HepG2 (cell line): Measurements from ENCODE around the gene ZNF764. TPM values are rescaled to one million over a fixed set of nuclear protein-coding genes. Genes with fewer than 3 reads are reported as not detected.

Source experiments
- CC2D1A ChIP-seq: sonication (generic); formaldehyde crosslinking; IDR thresholded peaks from 2 replicates; pipeline ENCODE4 v1.8.1; 2023; ENCODE audit warnings: mild to moderate bottlenecking, missing genetic modification reagents
- ERF ChIP-seq: IDR thresholded peaks from 2 replicates; pipeline ENCODE4 v1.6.1; 2018; ENCODE audit warnings: missing biosample characterization, missing genetic modification reagents
- HOXD1 ChIP-seq: sonication (generic); formaldehyde crosslinking; IDR thresholded peaks from 2 replicates; pipeline ENCODE4 v1.5.0; 2020; ENCODE audit warnings: missing genetic modification reagents
- LRRFIP1 ChIP-seq: sonication (generic); formaldehyde crosslinking; conservative IDR thresholded peaks from 2 replicates; pipeline ENCODE4 v1.4.0; 2020; ENCODE audit warnings: missing genetic modification reagents
- MXD1 ChIP-seq: sonication (generic); formaldehyde crosslinking; IDR thresholded peaks from 2 replicates; pipeline ENCODE4 v1.4.0; 2020; ENCODE audit warnings: mild to moderate bottlenecking, missing genetic modification reagents
- NCOR1 ChIP-seq: fragments of 200-600 bp; sonication (generic); IDR thresholded peaks from 2 replicates; pipeline ENCODE4 v1.7.0; 2017; ENCODE audit warnings: antibody characterized with exemption, low read length, borderline replicate concordance
- RAD51 ChIP-seq: fragments of 450-650 bp; IDR thresholded peaks from 2 replicates; pipeline ENCODE4 v1.6.1; 2016; ENCODE audit warnings: borderline replicate concordance
- TARDBP ChIP-seq: sonication (generic); formaldehyde crosslinking; IDR thresholded peaks from 2 replicates; pipeline ENCODE4 v1.8.0; 2022; ENCODE audit warnings: mild to moderate bottlenecking, missing genetic modification reagents
- ZC3H13 ChIP-seq: sonication (generic); formaldehyde crosslinking; IDR thresholded peaks from 2 replicates; pipeline ENCODE4 v1.8.1; 2023; ENCODE audit warnings: mild to moderate bottlenecking, missing genetic modification reagents, moderate library complexity
- ZNF121 ChIP-seq: sonication (generic); formaldehyde crosslinking; IDR thresholded peaks from 2 replicates; pipeline ENCODE4 v1.5.0; 2020; ENCODE audit warnings: mild to moderate bottlenecking, missing genetic modification reagents
- ZNF354B ChIP-seq: sonication (generic); formaldehyde crosslinking; IDR thresholded peaks from 2 replicates; pipeline ENCODE4 v1.8.0; 2022; ENCODE audit warnings: mild to moderate bottlenecking, missing genetic modification reagents
- ZNF670 ChIP-seq: sonication (generic); formaldehyde crosslinking; IDR thresholded peaks from 2 replicates; pipeline ENCODE4 v1.8.0; 2022; ENCODE audit warnings: mild to moderate bottlenecking, missing genetic modification reagents, borderline replicate concordance
- ZNF703 ChIP-seq: sonication (generic); formaldehyde crosslinking; IDR thresholded peaks from 2 replicates; pipeline ENCODE4 v1.5.1; 2020; ENCODE audit warnings: missing genetic modification reagents, mild to moderate bottlenecking, moderate library complexity, borderline replicate concordance
- ZNF761 ChIP-seq: sonication (generic); formaldehyde crosslinking; conservative IDR thresholded peaks from 2 replicates; pipeline ENCODE4 v1.4.0; 2020; ENCODE audit warnings: mild to moderate bottlenecking, missing genetic modification reagents
- polyA plus RNA-seq, 8 experiments: library from polyadenylated mRNA; depleted of rRNA in 3 of 8; stranded (reverse) in 7 of 8; unstranded in 1 of 8; fragments of >200 nt; fragmentation: Illumina TruSeq in 4 of 8; extraction: Trizol in 4 of 8; gene quantifications; 2 replicates each; pipeline versions ENCODE4 v1.2.1 to v1.2.3, GENCODE V29; 2011 to 2016; ENCODE audit warnings: low read depth in 4 of 8, missing spikeins in 1 of 8, mixed read lengths in 1 of 8; ENCODE audit not compliant: insufficient read depth in 1 of 8
- total RNA-seq, 5 experiments: library from RNA; depleted of rRNA; stranded (reverse); fragments of >200 nt; fragmentation: Illumina TruSeq; extraction: Trizol; gene quantifications; 2 replicates each; pipeline ENCODE4 v1.2.3, GENCODE V29; 2016; ENCODE audit warnings: low read depth in 1 of 5
- TF ChIP-seq, protein P1 (sequence below), 2 experiments: fragments of 450-650 bp in 1 of 2; sonication (generic) in 1 of 2; formaldehyde crosslinking in 1 of 2; IDR thresholded peaks; 2 replicates each; pipeline versions ENCODE4 v1.6.1 to v1.8.0; 2016 to 2022; ENCODE audit warnings: antibody characterized with exemption in 1 of 2, mild to moderate bottlenecking in 1 of 2, missing genetic modification reagents in 1 of 2
- TF ChIP-seq, protein P2 (sequence below): sonication (generic); formaldehyde crosslinking; IDR thresholded peaks from 2 replicates; pipeline ENCODE4 v1.8.1; 2022; ENCODE audit warnings: mild to moderate bottlenecking, missing genetic modification reagents

The ZNF764 gene
- total and polyA plus RNA-seq, 2 of the 13 experiments (the other 11 are each of a cell fraction or from before 2014, with no cell fraction given) = 4.1 to 9.1 TPM

DNA sequence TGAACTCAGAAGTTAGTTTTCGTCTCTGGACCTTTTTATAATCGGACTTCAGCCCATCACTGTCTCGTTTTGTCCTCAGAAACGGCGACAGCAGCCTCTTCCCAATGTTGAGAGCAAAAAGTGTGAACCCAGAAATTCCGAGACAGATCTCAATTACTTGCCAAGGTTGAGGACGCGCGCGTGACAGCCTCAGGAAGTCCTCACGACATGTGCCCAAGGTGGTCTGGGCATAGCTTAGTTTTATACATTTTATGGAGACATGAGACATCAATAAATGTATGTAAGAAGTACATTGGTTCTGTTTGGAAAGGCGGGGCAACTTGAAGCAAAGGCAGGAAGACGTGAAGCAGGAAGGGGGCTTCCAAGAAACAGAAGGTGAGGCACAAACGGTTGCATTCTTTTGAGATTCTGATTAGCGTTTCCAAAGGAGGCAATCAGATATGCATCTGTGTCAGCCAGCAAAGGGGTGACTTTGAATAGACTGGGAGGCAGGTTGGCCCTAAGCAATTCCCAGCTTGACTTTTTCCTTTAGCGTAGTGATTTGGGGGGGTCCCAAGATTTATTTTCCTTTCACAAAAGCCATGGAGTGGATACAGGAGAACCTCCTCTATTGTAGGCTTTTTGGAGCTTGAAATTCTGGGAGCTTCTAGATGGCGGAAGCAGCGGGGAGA lies 22.9 kb downstream of the ZNF764 start (continued):
- TF ChIP-seq, protein P1, sequence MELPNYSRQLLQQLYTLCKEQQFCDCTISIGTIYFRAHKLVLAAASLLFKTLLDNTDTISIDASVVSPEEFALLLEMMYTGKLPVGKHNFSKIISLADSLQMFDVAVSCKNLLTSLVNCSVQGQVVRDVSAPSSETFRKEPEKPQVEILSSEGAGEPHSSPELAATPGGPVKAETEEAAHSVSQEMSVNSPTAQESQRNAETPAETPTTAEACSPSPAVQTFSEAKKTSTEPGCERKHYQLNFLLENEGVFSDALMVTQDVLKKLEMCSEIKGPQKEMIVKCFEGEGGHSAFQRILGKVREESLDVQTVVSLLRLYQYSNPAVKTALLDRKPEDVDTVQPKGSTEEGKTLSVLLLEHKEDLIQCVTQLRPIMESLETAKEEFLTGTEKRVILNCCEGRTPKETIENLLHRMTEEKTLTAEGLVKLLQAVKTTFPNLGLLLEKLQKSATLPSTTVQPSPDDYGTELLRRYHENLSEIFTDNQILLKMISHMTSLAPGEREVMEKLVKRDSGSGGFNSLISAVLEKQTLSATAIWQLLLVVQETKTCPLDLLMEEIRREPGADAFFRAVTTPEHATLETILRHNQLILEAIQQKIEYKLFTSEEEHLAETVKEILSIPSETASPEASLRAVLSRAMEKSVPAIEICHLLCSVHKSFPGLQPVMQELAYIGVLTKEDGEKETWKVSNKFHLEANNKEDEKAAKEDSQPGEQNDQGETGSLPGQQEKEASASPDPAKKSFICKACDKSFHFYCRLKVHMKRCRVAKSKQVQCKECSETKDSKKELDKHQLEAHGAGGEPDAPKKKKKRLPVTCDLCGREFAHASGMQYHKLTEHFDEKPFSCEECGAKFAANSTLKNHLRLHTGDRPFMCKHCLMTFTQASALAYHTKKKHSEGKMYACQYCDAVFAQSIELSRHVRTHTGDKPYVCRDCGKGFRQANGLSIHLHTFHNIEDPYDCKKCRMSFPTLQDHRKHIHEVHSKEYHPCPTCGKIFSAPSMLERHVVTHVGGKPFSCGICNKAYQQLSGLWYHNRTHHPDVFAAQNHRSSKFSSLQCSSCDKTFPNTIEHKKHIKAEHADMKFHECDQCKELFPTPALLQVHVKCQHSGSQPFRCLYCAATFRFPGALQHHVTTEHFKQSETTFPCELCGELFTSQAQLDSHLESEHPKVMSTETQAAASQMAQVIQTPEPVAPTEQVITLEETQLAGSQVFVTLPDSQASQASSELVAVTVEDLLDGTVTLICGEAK (IDR thresholded peaks at IDR 0.05) = no peak
- TF ChIP-seq, protein P1 (CRISPR knock-in tag; IDR thresholded peaks at IDR 0.05) = no peak
- TF ChIP-seq, protein P2, sequence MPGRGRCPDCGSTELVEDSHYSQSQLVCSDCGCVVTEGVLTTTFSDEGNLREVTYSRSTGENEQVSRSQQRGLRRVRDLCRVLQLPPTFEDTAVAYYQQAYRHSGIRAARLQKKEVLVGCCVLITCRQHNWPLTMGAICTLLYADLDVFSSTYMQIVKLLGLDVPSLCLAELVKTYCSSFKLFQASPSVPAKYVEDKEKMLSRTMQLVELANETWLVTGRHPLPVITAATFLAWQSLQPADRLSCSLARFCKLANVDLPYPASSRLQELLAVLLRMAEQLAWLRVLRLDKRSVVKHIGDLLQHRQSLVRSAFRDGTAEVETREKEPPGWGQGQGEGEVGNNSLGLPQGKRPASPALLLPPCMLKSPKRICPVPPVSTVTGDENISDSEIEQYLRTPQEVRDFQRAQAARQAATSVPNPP = no peak; the same call in 1 of the 2 replicates
- TF ChIP-seq ZNF121 (CRISPR knock-in tag) (no peak), ZNF703 (CRISPR knock-in tag) (no peak), NCOR1 (no peak), TARDBP (CRISPR knock-in tag) (peak; percentile 10; the same call in 1 of the 2 replicates), ZNF761 (CRISPR knock-in tag) (no peak; the same call in 1 of the 2 replicates), RAD51 (no peak), CC2D1A (CRISPR knock-in tag) (peak; percentile 66; the same call in 1 of the 2 replicates), ERF (no peak), ZNF354B (CRISPR knock-in tag) (no peak), MXD1 (CRISPR knock-in tag) (no peak), ZC3H13 (CRISPR knock-in tag) (no peak), LRRFIP1 (CRISPR knock-in tag) (no peak), ZNF670 (CRISPR knock-in tag) (peak; percentile 70; the same call in 1 of the 2 replicates), HOXD1 (CRISPR knock-in tag) (no peak)
